H54 (cell line): ENCODE results near the gene STX17.
A peak's percentile ranks its signal among the peaks of the same experiment; 100 is the strongest.
"Not testable (repeated sequence)": the region's sequence is repeated elsewhere in the genome, so short reads cannot be mapped to it uniquely, and the experiment has no call there.

Source experiments
- DNase-seq: peaks from one replicate; pipeline ENCODE4 v3.0.0; 2011; ENCODE audit warnings: low spot score, mixed read lengths; ENCODE audit not compliant: insufficient read length
- FAIRE-seq: peaks from 3 replicates; lab custom pipeline; 2011; peaks lifted over from hg19 to GRCh38; lab: Jason Lieb, UNC
- POLR2A ChIP-seq: IDR thresholded peaks from 2 replicates; pipeline ENCODE4 v1.6.1; 2011; ENCODE audit warnings: low read depth, mild to moderate bottlenecking, low read length

STX17 gene

DNA sequence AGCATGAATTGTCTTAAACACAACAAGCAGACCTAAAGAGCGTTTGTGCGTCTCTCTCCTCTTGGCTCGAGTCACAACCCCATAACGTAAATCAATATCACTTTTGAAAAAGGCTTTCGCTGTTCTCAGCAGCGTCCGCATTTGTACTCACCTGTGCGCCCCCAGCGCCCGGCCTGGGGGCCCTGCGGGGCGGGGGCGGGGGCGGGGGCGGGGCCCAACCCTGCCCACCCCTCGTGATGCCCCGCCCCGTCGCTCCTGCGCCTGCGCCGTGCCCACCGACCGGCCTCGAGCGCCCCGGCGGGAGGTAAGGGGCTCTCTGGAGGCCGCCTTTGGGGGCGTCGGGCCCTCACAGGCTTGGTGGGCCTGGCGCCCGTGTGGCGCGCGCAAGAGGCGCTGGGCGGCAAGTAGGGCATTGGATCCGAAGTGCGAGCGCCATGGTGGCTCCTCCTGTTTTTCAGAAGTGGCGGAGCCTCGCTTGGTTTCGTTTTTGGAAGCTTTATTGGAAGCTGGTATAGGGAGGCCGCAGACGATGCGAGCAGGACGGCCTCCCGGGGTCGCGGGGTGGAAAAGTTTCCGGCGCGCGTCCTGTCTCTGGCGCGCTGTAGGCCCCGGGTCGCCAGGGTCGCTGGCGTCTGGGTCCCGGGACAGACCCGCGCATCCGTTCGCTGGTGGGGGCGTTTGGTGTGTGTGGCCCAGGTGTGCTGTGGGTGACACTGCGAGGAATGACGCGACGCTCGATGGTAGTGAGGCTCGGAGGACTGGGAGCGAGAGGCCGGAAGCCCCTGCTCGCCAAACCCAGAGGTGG is at the start of gene STX17:
Gene STX17, plus strand, starts transcription at position 252 of the 805 bp plus-strand sequence. CDS start 8,586 bp downstream, outside the sequence.
- peak; percentile 88 for DNase-seq
- peak; percentile 69 for TF ChIP-seq POLR2A
- FAIRE-seq = peak; percentile 70

DNA sequence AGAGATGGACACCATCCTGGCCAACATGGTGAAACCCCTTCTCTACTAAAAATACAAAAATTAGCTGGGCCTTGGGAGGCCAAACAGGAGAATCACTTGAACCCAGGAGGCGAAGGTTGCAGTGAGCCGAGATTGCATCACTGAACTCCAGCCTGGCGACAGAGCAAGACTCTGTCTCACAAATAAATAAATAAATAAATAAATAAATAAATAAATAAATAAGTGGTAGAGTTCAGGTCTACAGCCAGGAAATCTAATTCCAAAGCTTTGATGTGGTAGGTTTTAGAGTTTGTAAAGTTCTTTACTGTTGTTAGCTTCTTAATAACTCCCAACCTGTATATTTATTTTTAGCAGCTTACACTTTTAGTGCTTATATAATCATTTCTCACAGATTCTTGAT is 48.9 kb upstream of the STX17 start:
- DNase-seq, FAIRE-seq: not testable (repeated sequence)

DNA sequence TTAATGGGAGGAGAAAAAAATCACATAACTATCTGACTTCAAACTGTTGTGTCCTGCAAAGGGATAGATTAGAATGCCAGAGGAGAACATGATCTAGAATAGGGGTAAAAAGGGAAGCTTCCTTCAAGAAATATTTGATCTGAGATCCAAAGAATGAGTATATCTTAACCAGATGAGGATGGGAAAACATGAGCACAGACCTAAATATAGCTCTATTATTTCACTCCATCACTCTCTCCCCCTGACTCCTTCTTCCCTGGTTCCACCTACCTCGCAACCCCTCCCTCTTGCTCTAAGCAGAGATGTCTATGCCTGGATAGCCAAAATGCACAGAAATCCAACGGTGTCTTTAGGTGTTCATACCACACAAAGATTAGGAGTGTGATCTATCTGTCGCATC is 48.4 kb upstream of the STX17 start:
- no peak for TF ChIP-seq POLR2A
- FAIRE-seq (no peak), DNase-seq (no peak)

DNA sequence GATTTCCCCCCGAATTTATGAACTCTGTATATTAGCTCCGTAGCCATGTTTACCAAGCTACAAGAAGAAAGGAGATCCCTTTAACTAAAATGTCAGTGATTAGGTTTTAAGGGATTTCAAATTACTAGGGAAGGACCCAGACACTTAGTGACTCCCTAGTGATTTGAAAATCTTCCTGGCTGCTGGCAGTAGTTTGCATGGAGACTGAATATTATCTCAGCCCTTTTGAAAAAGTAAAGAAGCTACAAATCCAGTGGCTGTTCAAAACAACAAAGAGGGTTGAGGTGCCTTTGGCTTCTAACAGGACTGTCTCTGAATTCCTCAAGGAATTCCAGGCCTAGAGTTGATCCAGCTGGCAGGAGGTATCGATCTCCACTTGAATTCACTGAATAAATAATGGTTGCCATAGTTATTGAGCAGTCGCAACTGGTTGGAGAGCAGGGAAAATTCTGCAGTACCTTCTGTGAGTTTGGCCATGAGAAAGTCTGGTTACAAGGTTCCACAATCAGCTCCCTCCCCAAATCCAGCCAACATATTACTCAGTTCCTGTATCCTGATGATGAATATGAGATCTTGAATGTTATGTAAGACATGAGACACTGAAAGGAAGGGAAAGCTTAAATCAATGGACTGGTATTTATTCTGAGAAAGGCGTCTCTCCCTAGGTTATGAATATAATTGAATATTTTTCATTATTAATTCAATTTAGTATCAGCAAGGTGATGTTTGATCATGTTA is 47.0 kb upstream of the STX17 start:
- TF ChIP-seq POLR2A = no peak
- no peak for DNase-seq
- FAIRE-seq = no peak

DNA sequence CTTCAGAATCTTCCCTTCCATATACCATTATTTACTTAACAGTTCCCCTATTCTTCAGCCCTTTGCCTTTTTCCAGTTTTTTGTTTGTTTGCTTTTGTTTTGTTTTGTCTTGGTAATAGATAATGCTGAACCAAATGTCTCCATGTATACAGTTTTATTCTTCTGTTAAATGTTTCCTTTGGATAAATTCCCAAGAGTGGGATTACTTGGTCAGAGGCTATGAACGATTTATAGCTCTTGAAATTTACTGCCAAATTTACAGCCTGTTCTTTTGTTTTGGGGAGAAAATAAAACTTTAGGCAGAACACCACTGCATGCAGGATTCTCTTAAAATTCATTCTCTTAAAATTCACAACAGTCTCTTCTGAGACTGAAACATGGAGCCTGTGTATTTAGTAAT is 46.2 kb upstream of the STX17 start:
- FAIRE-seq = no peak
- TF ChIP-seq POLR2A = no peak
- DNase-seq = no peak

DNA sequence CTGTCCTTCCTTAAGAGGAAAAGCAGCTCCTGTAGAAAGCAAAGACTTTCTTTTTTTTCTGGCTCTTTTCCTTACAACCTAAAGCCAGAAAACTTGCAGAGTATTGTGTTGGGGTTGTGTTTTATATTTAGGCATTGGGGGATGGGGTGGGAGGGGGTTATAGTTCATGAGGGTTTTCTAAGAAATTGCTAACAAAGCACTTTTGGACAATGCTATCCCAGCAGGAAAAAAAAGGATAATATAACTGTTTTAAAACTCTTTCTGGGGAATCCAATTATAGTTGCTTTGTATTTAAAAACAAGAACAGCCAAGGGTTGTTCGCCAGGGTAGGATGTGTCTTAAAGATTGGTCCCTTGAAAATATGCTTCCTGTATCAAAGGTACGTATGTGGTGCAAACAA is 42.5 kb upstream of the STX17 start:
- no peak for FAIRE-seq
- no peak for DNase-seq
- TF ChIP-seq POLR2A = no peak

DNA sequence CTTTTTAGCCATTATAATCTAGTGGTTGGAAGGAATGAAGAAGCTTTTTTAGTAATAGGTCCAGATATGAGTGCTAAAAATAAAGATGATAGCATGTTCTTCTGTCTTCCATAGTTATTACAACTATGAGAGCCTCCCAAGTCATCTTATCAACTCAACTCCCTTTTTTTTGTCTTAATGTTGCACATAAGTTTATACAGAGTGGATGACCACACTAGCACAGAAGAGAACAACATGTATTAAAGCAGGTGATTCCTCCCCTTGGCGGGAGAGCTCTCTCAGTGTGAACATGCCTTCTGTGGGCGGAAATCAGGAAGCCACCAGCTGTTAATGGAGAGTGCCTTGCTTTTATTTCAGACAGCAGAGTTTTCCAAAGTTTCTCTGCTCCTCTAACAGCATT is 40.1 kb upstream of the STX17 start:
- TF ChIP-seq POLR2A = no peak
- FAIRE-seq (no peak), DNase-seq (no peak)

DNA sequence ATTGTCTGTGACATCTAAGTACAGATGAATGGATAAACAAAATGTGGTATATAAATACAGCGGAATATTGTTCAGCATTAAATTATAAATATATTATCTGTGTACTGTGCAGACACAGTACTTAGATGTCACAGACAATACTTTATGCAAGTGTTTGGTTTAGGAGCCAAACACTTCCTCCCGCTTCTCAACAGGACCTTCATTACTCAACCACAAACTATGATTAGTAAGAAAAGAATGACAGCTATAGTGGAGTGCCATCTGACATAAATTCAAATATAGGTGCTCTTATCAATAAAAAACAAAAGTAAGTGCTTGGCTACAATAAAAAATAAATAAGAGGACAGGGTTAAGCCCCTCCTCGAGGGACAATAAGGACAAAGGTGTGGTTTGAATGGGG is 38.9 kb upstream of the STX17 start:
- no peak for DNase-seq
- no peak for FAIRE-seq
- no peak for TF ChIP-seq POLR2A

DNA sequence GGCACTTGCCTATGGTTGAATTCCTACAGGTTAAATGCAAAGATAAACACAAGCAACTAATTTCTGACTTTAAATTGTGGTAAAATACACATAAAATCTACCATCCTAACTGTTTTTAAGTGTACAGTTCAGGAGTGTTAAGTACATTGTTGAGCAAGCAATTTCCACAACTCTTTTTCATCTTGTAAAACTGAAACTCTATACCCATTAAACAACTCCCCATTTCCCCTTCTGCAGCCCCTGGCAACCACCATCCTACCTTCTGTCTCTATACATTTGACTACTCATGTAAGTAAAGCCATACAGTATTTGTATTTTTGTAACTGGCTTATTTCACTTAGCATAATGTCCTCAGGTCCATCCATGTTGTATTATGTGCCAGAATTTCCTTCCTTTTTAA is 38.5 kb upstream of the STX17 start:
- FAIRE-seq = no peak
- no peak for DNase-seq
- no peak for TF ChIP-seq POLR2A

DNA sequence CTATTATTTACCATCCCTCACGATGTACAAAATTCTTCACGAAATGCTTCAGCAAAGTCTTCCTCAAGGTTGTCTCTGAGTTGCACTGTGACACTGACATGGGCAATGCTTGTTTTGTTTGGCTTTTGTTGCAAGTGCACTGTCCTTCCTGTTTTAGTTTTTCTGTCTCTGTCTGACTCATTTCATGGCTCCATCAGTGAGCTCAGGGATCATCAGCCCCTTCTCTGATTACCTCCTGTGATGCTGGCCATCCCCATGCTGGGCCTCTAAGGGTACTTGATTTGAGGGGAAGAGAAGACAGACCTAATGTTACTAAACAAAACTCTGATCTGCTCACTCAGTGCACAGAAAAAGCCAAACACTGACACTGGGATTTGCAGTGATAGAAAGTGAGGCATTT is 37.6 kb upstream of the STX17 start:
- DNase-seq = no peak
- FAIRE-seq = no peak
- no peak for TF ChIP-seq POLR2A

DNA sequence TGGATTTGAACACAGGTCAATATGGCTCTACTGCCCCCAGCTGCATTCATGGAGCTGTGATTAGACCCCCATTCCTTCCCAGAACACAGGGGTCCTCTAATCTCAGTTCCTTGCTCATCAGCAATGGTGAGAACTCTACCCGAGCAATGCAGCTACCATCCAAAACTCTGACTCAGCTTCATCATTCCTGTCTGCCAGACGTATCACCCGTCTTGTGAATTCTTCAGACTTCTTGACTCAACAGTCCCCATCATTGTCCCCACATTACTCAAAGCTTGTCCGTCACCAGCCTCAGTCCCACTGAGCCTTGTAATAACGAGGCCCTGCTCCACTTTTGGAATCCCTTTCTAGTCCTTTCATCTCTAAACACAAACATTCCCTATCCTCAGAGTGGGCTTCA is 36.3 kb upstream of the STX17 start:
- no peak for TF ChIP-seq POLR2A
- FAIRE-seq = no peak
- DNase-seq = no peak

DNA sequence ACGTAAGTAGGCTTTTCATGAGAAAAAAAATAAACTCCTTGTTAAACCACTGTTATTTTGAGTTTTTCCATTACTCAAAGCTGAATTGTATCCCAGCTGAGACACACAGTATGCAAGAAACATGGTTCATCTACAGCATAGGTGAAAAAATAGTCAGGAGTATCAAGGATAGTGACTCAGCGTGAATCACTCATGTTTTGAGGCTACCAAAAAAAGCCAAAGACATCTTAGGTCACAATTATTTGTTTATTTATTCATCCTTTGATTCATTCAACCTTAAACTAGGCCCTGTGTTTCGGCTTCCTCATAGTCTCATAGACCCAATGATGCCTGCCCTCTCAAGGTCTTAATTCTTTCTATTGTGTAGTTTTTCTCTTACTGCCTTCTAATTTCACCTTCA is 32.9 kb upstream of the STX17 start:
- FAIRE-seq (peak; percentile 55), DNase-seq (peak; percentile 30)
- TF ChIP-seq POLR2A = no peak

DNA sequence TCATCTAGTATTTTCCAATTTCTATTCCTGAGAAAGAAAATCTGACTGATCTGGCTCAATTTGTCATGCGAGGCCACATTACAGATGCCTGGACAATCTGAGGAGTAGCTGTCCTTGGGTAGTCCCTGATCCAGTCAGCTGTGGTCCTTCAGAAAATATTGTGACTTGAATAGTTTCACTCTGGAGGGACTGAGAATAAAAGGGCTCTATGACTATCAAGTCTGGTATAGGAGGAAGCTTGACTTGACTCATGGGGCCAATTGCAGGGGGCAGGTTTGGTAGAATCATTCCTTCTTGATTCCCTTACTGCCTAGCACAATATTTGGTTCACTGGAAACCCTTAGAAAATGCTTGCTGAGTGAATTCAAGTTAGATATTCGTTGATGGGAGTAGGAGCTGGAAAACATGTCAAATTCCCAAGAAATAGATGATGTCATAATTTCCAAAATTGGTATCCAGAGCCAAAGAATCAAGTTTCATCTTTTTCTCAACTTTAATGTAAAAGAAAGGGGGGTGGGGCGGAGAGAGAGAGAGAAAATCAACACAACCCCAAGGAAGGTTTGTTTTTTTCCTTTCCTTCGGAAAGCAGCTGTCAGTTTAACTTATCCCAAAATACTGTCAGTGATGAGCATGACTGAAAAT is 32.4 kb upstream of the STX17 start:
- TF ChIP-seq POLR2A = no peak
- FAIRE-seq = no peak
- DNase-seq = no peak

DNA sequence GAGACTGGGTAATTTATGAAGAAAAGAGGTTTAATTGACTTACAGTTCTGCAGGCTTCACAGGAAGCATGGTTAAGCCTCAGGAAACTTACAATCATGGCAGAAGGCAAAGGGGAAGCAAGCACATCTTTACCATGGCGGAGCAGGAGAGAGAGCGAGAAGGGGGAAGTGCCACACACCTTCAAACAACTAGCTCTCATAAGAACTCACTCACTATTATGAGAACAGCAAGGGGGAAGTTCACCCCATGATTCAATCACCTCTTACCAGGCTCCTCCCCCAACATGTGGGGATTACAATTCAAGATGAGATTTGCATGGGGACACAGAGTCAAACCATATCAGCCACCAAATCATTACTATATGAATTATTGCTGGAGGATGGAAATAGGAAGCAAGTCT is 30.3 kb upstream of the STX17 start:
- no peak for TF ChIP-seq POLR2A
- DNase-seq (no peak), FAIRE-seq (no peak)
